HG03095 (cell line): ENCODE data around the gene ETV6.
"Not testable (repeated sequence)": the region's sequence is repeated elsewhere in the genome, so short reads cannot be mapped to it uniquely, and the experiment has no call there.

ENCODE experiments used
- ATAC-seq: cut with Tn5 transposase; IDR thresholded peaks from one replicate; pipeline ENCODE4 v1.9.1; 2021; ENCODE audit warnings: moderate library complexity; ENCODE audit not compliant: unreplicated experiment

ETV6 gene

GRCh38 chr12:11666131-11667050 lies 16.9 kb downstream of the ETV6 start:
- no peak for ATAC-seq

DNA sequence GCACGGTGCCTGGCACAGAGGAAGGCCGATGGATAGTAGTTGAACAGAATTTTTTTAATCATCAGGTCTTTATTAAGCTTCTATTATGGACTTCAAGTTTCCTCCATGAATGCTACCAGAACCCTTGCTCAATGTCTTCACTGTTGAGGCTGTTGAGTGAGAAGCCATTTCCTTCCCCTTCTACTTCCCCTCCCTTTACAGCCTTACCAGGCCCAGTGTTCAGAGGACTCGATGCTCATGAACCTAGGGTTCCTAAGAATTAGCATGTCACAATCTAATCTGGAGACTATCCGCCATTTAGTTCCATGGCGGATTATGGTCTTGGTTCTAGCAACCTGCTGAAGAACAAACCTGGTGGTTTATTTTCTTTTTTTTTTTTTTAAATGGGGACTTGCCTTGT lies 17.7 kb downstream of the ETV6 start:
- ATAC-seq, result no peak

DNA sequence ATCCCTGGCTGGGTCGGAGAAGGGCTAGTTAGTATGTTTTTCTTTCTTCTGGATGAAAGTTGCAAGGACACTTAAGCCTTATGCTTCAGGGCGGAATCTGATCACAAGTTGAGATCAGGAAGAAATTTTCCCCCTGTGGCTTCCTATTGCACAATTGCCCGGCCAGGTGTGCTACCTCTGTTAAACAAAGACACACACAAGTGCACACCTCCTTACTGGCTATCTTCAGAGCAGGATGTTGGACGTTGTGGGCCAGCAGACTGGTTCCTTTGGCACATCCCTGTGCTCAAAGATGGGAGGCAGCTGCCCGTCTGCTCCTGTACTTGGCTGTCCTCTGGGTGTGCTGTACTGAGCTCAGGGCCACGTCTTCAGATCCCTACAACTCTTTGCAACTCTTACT lies 19.1 kb downstream of the ETV6 start:
- ATAC-seq, result no peak

DNA sequence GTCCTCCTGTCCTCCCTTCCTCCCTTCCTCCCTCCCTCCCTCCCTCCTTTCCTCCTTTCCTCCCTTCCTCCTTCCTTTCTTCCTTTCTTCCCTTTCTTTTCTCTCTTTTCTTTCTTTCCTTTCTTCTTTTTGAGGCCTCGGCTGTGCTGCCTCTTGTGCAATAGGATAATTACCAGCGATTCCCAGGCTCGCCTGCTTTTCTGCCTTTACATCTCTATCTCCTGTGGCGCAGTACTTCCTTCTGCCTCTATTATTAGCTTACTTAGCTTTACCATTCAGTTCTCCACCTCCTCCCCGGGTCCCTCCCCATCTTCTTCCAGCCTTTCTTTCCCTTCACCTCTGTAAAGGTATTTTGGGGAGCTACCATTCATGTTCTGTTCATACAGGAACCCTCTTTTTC lies 19.9 kb downstream of the ETV6 start:
- ATAC-seq, result no peak

DNA sequence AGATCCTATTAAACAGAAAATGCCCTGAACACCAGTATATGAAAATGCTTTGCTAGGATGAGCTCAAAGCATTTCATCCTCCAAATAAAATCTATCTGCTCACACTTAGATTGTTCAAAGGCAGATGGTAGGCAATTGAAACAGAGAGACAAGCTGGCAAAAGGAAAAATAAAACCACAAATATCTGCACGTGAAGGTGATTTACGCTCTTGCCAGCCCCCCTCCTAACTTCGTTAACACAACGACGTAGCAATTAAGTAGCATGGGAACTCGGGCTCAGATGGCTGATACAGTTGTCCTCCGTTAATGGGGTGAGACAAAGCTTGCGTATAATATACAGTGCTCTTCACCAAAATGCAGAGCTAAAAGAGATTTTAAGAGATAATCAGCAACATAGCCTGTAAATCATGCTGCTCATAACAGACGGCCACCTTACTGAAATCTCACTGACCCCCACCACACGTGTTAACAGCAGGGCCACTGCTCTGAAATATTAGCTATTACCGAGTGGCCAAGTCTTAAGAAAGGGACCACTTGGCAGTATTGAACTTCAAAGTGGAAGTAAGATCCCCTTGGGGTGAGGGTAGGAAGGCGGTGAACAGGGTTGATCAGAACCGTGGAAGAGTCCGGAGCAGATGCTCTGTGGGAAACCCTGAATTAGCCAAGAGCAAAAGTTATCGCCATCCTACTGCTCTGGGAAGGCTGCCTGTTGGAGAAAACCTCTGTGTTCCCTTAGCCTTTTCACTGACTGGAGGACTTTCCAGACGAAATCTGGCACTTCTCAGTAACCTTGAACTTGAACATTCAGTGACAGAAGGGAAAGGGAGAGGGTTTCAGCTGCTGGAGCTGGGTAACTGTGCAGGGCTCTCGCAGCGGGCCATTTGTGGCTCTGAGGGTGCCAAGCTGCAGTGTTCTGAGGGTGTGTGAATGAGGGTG lies 23.1 kb downstream of the ETV6 start:
- no peak for ATAC-seq

DNA sequence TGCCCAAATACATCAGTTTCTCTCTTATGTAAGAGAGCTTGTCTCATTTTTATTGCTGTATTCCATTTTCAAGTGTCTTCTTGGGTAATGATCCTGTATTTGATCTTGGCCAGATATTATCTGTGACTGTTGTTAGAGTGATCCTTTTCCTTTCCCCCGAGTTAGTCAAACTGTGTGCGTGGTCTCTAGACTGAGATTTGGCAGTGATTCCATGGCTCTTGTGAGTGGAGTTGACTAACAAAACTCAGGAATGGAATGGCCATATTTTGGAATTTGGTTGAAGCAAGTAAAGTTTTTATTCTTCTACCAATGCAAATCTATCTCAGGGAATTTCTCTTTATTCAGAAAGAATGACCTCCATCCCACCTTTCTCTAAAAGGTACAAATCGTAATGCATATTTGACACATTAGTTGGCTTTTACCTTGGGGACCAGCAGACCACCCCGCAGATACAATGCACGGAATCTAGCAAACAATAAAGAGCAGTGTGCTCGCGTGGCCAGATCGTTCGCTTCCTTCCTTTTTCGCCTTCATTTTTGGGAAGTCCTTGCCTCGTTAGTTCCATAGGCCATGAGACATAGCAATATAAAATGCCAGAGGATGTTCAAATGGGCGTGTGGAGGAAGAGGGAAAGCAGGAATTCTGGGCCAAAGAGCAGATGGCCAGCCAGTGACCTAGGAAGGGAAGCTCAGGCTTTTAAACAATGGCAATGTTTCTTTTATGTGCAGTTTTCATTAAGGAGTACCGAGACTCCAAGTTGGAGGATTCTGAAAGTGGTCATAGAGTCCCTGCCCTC lies 24.4 kb downstream of the ETV6 start:
- no peak for ATAC-seq

DNA sequence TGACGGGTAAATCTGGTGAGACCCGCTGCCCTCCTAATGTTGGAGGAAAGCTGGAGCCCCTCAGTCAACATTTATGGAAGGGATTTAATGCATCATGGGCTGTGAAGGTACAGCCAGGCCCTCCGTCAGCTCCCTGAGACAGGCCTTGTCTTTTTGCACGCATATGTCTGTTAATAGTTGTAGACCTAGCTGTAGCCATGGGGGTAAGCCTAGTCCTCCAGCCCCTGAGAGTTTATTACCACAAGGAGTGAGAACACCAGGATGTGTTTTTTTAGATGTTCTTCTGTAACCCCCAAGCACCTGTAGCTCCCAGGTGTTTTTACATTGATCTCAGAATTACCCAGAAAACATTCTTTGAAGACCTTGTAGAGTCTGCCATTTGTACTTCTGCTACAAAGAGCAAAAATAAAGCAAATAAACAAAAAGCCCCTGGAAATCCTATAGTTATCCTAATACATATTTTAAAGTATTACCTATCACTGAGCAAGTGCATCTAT lies 25.5 kb downstream of the ETV6 start:
- no peak for ATAC-seq

GRCh38 chr12:11676052-11676451 lies 26.6 kb downstream of the ETV6 start:
- no peak for ATAC-seq

DNA sequence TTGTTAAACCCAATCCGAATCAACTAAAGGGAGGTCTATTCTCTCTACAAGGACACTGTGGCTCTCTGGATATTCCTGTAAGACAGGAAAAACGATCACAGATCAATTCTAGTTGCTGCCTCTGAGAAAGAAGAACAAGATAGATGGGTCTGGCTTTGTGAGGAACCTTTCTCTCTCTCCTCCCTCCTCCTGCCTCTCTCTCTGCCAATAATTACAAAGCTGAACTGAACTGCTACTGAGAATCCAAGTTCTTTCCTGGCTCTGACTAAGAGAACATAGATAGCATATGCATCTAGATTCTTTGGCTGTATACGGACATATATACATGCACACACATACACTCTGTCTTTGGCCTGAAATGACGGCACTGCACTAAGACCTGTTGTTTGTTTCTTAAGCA lies 27.6 kb downstream of the ETV6 start:
- ATAC-seq, result no peak

DNA sequence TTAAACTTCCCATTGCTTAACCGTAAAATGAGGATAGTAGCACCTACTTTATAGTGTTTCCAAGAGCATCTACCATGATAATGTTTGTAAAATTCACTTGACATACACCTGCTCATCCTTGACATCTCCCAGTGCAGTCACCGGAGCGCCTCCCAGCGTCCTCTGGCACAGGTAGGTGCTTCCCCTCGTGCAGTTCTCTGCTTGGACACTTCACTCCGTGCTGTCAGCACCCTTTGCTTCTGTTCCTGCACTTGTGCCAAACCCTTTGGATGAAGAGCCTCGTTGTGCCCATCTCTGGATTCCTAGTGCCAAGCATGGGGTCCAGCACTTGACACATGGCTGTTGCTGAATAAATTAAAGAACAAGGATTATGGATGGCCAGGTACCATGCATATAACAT lies 28.3 kb downstream of the ETV6 start:
- ATAC-seq, result no peak

GRCh38 chr12:11678781-11679180 lies 29.3 kb downstream of the ETV6 start:
- ATAC-seq, result no peak

- no peak for ATAC-seq
These were observed 31.7 kb downstream of the ETV6 start for GRCh38 chr12:11681207-11681606.

DNA sequence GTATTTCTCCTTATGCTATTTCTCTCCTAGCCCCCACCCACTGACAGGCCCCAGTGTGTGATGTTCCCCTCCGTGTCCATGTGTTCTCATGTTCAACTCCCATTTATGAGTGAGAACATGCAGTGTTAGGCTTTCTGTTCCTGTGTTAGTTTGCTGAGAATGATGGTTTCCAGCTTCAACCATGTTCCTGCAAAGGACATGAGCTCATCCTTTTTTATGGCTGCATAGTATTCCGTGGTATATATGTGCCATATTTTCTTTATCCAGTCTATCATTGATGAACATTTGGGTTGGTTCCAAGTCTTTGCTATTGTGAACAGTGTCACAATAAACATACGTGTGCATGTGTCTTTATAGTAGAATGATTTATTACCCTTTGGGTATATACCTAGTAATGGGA lies 32.2 kb downstream of the ETV6 start:
- ATAC-seq, result not testable (repeated sequence)

DNA sequence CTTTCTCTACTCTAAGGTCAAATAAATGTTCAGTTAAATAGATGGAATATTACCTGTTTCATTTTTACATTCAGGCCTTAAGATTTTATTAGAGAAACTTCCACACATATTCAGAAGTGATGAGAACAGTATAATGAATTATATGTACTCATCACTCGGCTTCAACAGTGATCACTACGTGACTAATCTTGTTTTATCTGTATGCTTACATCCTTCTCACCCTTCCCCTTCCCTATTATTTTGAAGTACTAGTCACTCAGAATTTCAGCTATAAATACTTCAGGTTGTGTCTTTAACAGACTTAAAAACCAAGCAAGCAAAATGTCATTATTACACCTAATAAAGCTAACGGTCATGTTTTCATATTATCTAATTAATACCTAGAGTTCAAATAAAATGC lies 34.9 kb downstream of the ETV6 start:
- ATAC-seq, result no peak

- no peak for ATAC-seq
These were observed 35.3 kb downstream of the ETV6 start for GRCh38 chr12:11684811-11685210.

DNA sequence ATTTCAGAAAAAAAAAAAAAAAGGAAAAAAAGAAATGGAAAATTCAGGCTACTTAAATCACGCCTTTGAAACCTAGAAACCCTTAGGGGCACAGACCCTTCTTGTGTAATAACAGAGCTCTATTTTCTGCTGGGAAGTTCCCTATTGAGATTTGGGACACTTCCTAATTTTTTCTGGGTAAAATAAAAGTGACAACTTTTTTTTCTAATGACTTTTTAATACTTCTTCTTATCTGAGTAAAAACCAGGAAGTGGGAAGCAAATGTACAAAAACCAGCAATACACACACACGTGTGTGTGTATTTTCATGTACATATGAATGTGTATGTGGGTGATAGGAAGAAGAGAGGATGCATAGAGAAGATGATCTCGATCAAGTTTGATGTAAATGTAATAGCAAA lies 35.8 kb downstream of the ETV6 start:
- ATAC-seq, result no peak

- ATAC-seq, result no peak
These were observed 36.2 kb downstream of the ETV6 start for GRCh38 chr12:11685716-11686115.

DNA sequence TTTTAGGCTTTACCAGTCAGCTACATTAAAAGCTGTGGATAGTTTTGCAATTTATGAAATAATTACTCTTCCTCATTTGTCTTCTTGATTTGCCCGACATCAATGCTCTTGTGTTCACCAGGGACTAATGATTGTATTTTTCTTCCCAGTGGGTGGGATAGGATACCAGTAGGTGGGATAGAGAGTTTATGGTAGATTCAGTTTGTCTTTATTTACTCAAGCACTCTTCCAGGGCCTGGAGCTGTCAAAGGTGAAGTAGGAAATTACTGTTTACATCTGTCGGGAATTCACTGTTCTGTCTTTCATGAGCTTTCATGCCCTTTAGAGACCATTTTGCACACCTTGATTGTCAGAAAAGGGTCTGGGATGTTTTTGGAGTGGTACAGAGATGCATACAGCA lies 36.6 kb downstream of the ETV6 start:
- ATAC-seq, result no peak

DNA sequence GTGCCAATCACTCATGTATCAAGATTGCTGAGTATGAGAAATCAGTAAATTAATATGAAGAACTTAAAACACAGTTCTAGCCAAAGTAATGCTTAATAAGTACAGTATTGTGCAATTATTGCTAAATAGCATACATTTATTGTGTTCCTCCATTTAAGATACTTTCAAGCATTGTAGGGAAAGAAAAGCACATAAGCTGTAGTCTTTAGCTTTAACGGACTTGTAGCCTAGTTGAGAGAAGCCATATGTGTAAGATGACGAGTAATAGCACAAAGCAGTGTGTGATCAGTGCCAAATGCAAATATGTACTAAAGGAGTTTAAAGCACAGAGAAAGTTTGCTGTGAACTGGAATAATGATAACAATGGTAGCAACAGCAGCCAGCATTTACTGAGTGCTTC lies 38.1 kb downstream of the ETV6 start:
- no peak for ATAC-seq

DNA sequence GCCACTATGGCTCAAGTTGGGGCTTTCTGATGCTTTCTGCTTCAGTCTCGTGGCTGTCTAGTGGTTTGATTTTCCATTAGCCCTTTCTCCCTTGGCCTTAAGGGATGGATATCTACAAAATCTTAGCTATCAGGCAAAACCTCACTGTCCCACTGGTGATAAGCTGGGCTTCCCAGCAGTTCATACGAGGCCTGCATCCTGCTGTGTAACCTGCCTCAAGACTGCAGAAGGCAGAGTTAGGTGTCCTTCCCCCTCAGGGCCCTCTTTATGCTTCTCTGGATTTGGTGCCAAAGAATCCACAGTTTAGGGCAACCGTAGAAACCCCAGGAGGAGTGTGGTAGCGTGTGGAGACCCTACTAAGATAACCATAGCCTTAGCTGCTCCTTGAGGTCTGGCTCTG lies 38.9 kb downstream of the ETV6 start:
- ATAC-seq, result no peak

GRCh38 chr12:11688831-11689230 lies 39.4 kb downstream of the ETV6 start:
- ATAC-seq, result no peak
